ENCODE results near the gene NAGS. TPM values are rescaled to one million over a fixed set of nuclear protein-coding genes. Genes with fewer than 3 reads are reported as not detected.

The NAGS gene, protein sequence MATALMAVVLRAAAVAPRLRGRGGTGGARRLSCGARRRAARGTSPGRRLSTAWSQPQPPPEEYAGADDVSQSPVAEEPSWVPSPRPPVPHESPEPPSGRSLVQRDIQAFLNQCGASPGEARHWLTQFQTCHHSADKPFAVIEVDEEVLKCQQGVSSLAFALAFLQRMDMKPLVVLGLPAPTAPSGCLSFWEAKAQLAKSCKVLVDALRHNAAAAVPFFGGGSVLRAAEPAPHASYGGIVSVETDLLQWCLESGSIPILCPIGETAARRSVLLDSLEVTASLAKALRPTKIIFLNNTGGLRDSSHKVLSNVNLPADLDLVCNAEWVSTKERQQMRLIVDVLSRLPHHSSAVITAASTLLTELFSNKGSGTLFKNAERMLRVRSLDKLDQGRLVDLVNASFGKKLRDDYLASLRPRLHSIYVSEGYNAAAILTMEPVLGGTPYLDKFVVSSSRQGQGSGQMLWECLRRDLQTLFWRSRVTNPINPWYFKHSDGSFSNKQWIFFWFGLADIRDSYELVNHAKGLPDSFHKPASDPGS
- total RNA-seq: 0.43 and 0.65 TPM in 2 replicates

DNA sequence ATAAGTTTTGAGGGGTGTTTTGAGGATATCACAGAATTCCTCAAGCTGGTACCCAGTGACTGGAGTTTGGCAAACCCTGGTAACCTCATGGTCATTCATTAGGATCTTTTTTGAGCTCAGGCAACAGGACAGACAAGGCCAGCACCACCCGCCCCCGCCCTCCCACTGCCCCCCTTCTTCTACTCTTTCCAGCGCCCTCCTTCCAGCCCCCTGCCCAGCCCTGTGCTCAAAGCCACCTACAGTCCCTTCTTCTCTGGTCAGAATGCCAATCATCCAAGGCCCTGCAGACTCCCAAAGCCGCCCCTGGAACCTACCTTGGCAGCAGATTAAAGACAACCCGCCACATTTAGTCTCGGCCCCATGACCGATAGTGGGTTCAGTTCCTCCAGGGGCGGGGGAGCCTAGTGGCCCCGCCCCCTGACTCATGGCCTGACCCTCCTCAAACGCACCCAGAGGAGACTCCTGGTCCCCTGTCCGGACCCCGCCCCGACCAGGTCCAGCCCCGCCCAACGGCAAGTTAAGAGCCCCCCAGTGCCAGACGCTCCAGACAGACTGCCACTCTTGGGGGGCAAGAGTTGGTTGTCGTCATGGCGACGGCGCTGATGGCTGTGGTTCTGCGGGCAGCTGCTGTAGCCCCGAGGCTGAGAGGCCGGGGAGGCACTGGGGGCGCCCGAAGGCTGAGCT, at the start of gene NAGS:
NAGS (plus strand) TSS at position 546 of the 684 bp plus-strand sequence; CDS start at position 588, 42 bp downstream.

GRCh38 chr17:44014437-44015172, 10.2 kb downstream of the NAGS start, which contains the start of gene TMEM101:
TSS of gene TMEM101 (minus strand) at chr17:44014963. CDS start at chr17:44014952, 11 bp downstream.

Small RNA genes within 50 kb of the gene (small RNA-seq; reads per million reads assigned to genes)
- not detected for gene RF00012

Other genes starting within 250 kb of the NAGS start
- gene SOST, start 245.8 kb upstream of the NAGS start, total RNA-seq: not detected in 2 replicates
- gene DUSP3, start 225.6 kb upstream of the NAGS start, total RNA-seq: 52.2 and 58.4 TPM in 2 replicates
- not detected in 2 replicates for gene CFAP97D1, start 224.2 kb upstream of the NAGS start, total RNA-seq
- 8.2 and 8.6 TPM in 2 replicates for gene MPP3, start 171.5 kb upstream of the NAGS start, total RNA-seq
- gene CD300LG, start 157.4 kb upstream of the NAGS start, total RNA-seq: not detected in 2 replicates
- 3.7 and 3.9 TPM in 2 replicates for gene MPP2, start 97.1 kb upstream of the NAGS start, total RNA-seq
- not detected in 2 replicates for gene PPY, start 62.1 kb upstream of the NAGS start, total RNA-seq
- 0.11 and 0.13 TPM in 2 replicates for gene PYY, start 50.7 kb upstream of the NAGS start, total RNA-seq
- gene TMEM101, start 10.3 kb downstream of the NAGS start, total RNA-seq: 25.3 and 33.9 TPM in 2 replicates
- 68.2 and 77.1 TPM in 2 replicates for gene LSM12, start 62.0 kb downstream of the NAGS start, total RNA-seq
- gene G6PC3, start 66.1 kb downstream of the NAGS start, total RNA-seq: 27.2 and 29.8 TPM in 2 replicates
- gene HDAC5, start 119.0 kb downstream of the NAGS start, total RNA-seq: 50.5 and 66.2 TPM in 2 replicates
- gene HROB, start 137.3 kb downstream of the NAGS start, total RNA-seq: 1.8 and 3.4 TPM in 2 replicates
- gene ASB16, start 166.1 kb downstream of the NAGS start, total RNA-seq: 0.11 and 0.39 TPM in 2 replicates
- 22.3 and 22.8 TPM in 2 replicates for gene TMUB2, start 182.3 kb downstream of the NAGS start, total RNA-seq
- 32.7 and 34.8 TPM in 2 replicates for gene ATXN7L3, start 195.3 kb downstream of the NAGS start, total RNA-seq
- gene UBTF, start 215.1 kb downstream of the NAGS start, total RNA-seq: 55.3 and 56.6 TPM in 2 replicates